ENCODE data around the gene DCAF8L1. TPM values are rescaled to one million over a fixed set of nuclear protein-coding genes. Genes with fewer than 3 reads are reported as not detected.

Gene DCAF8L1
- total RNA-seq, 1 experiment from 2014 or later: not detected

- Histone ChIP-seq H3K79me1 (ENCODE audit: insufficient read depth, low read depth, low read length, poor library complexity, severe bottlenecking) (no peaks in the 10 kb centered on the region), H3K56ac (ENCODE audit: insufficient read length, low read depth, low read length) (no peak overlapping the region), H3K27ac (ENCODE audit: insufficient read length, low read depth, low read length) (no peak overlapping the region), H2BK12ac (ENCODE audit: insufficient read length, low read depth, low read length) (no peak overlapping the region), H3K9me3 (ENCODE audit: control insufficient read depth, low read depth, low read length) (peaks cover 10% of the 10 kb centered on the region), H3K4me1 (ENCODE audit: insufficient read depth, low read length) (no peaks in the 10 kb centered on the region), H3K9ac (ENCODE audit: extremely low read depth, insufficient read length, low read length) (no peak overlapping the region), H3K14ac (ENCODE audit: insufficient read depth, low read length) (no peak overlapping the region), H2BK5ac (ENCODE audit: insufficient read length, low read length) (no peak overlapping the region), H2BK20ac (ENCODE audit: low read depth, low read length, poor library complexity, severe bottlenecking) (no peak overlapping the region), H2AK5ac (ENCODE audit: insufficient read length, low read length) (no peak overlapping the region), H2BK120ac (ENCODE audit: low read depth, low read length, poor library complexity, severe bottlenecking) (no peak overlapping the region), H4K5ac (ENCODE audit: insufficient read length, low read depth, low read length) (no peak overlapping the region), H3K18ac (ENCODE audit: insufficient read length, low read depth, low read length) (no peak overlapping the region), H3T11ph (ENCODE audit: low read length) (no peak overlapping the region), H3K23ac (ENCODE audit: insufficient read length, low read depth, low read length) (no peak overlapping the region), H3K27me3 (ENCODE audit: insufficient read depth, low read length) (no peaks in the 10 kb centered on the region), H3K79me2 (ENCODE audit: insufficient read depth, low read length) (no peaks in the 10 kb centered on the region), H4K20me1 (ENCODE audit: control insufficient read depth, insufficient read depth, insufficient read length) (no peaks in the 10 kb centered on the region), H4K8ac (replicated peaks; ENCODE audit: insufficient read length, low read depth, low read length) (no peak overlapping the region), H3K4me2 (ENCODE audit: insufficient read depth, insufficient read length, low read length) (no peak overlapping the region), H2BK15ac (ENCODE audit: low read depth, low read length) (no peak overlapping the region), H4K91ac (ENCODE audit: insufficient read length, low read depth, low read length) (no peak overlapping the region), H3K23me2 (ENCODE audit: insufficient read length, low read depth, low read length, poor library complexity, severe bottlenecking) (no peaks in the 10 kb centered on the region), H2AFZ (ENCODE audit: low read length) (no peak overlapping the region), H3K4ac (ENCODE audit: low read depth, low read length) (no peak overlapping the region)
- no CpG with 5 or more reads among the region's 1 CpG for WGBS (ENCODE audit: extremely low coverage, insufficient read length, low lambda C conversion rate)
- H3K27ac Mint-ChIP-seq: no peak overlapping the region
- H3K27me3 Mint-ChIP-seq (ENCODE audit: low read depth): no peaks in the 10 kb centered on the region; the same call in 1 of the 2 replicates
- H3K4me1 Mint-ChIP-seq: no peaks in the 10 kb centered on the region
- no peak for TF ChIP-seq CTCF (conservative IDR thresholded peaks at IDR 0.05)
- no peak for DNase-seq
- peaks cover 10 to 12% (median 11%) of the 10 kb centered on the region in 3 experiments for H3K36me3 Mint-ChIP-seq (ENCODE audit: insufficient read depth in 1 of 3, low read depth in 3 of 3)
- peaks cover 62 to 73% of the 10 kb centered on the region in 2 experiments for H3K9me3 Mint-ChIP-seq
- H3K4me3 Mint-ChIP-seq: no peak overlapping the region
These were observed 14.3 kb downstream of the DCAF8L1 start for GRCh38 chrX:27966955-27967354.
